ENCODE results near the gene PHKB.

DNA sequence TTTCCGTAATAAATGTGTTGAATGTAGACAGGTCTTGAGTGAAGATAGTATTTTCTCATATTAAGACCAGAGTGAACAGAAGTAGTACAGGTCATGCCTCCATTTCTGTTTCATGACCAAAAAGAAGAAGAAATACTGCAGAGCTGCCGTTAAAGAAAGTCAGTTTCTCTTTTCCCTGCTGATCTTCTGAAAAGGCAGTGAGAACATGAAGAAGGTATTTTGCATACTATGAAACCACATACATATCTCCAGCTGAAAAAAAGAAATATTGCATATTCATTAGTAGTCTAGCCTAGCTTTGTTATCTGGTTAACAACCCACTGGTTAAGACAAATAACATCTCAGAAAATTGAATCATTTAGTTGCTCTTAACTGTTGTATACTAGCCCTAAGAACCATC is 138.4 kb downstream of the PHKB start:
- TF ChIP-seq, protein P1, sequence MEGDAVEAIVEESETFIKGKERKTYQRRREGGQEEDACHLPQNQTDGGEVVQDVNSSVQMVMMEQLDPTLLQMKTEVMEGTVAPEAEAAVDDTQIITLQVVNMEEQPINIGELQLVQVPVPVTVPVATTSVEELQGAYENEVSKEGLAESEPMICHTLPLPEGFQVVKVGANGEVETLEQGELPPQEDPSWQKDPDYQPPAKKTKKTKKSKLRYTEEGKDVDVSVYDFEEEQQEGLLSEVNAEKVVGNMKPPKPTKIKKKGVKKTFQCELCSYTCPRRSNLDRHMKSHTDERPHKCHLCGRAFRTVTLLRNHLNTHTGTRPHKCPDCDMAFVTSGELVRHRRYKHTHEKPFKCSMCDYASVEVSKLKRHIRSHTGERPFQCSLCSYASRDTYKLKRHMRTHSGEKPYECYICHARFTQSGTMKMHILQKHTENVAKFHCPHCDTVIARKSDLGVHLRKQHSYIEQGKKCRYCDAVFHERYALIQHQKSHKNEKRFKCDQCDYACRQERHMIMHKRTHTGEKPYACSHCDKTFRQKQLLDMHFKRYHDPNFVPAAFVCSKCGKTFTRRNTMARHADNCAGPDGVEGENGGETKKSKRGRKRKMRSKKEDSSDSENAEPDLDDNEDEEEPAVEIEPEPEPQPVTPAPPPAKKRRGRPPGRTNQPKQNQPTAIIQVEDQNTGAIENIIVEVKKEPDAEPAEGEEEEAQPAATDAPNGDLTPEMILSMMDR (IDR thresholded peaks at IDR 0.05; ENCODE audit: extremely low read depth in 1 of 2, insufficient read depth in 1 of 2, low read depth in 1 of 2, low read length in 2 of 2) = no peak
- TF ChIP-seq EZH2 (IDR thresholded peaks at IDR 0.05; ENCODE audit: borderline replicate concordance, low read depth, low read length, severe bottlenecking) = no peak
- no peak for TF ChIP-seq POLR2AphosphoS5 (IDR thresholded peaks at IDR 0.05; ENCODE audit: insufficient read depth, low read depth, low read length)
- TF ChIP-seq POLR2A (IDR thresholded peaks at IDR 0.05; ENCODE audit: low read depth, low read length) = no peak
- TF ChIP-seq FOS (IDR thresholded peaks at IDR 0.05; ENCODE audit: borderline replicate concordance, insufficient read depth, low read length) = no peak

Data from endothelial cell of umbilical vein (primary cell).